ENCODE data around the gene BTBD2.

BTBD2 gene

DNA sequence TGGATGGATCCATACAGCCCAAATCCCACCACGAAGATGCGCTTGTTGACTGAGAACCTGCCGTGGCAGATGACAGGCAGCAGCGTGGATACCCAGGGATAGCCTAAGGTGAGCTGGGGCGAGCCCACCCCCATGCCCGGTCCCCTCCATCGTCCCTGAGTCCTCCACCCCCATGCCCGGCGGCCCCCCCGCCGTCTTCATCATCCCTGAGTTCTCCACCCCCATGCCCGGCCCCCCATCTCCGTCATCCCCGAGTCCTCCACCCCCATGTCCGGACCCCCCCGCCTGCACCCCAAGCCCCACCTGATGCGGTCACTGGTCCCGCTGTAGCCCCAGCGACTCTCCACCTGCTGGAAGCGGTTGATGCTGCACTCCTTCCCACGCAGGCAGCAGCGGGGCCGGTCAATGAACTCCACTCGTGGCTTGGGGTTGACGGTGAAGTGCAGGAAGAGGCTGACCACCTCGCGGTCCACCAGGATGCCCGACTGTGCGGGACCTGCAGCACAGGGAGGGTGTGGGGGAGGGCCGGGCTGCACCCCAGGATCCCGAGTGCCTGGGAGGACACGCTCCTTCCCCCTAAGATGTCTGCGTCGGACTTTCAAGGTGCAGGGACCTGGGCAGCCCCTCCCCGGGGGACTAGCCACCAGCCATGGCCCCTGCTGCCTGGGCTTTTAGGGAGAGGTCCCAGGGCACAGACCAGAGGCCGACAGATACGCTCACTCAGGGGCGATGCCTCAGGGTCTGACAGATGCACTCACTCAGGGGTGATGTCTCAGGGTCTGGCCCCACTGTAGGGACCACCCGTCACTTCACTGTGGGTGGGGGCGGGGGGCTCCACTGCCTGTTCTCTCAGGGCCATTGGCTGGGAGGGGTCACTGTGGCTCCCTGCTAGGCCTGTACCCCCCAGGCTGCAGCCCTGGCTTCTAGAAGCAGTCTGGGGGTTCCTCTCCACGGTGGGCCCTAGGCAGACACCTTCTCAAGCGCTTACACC lies 28.0 kb downstream of the BTBD2 start:
- TF ChIP-seq, protein P1, sequence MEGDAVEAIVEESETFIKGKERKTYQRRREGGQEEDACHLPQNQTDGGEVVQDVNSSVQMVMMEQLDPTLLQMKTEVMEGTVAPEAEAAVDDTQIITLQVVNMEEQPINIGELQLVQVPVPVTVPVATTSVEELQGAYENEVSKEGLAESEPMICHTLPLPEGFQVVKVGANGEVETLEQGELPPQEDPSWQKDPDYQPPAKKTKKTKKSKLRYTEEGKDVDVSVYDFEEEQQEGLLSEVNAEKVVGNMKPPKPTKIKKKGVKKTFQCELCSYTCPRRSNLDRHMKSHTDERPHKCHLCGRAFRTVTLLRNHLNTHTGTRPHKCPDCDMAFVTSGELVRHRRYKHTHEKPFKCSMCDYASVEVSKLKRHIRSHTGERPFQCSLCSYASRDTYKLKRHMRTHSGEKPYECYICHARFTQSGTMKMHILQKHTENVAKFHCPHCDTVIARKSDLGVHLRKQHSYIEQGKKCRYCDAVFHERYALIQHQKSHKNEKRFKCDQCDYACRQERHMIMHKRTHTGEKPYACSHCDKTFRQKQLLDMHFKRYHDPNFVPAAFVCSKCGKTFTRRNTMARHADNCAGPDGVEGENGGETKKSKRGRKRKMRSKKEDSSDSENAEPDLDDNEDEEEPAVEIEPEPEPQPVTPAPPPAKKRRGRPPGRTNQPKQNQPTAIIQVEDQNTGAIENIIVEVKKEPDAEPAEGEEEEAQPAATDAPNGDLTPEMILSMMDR (IDR thresholded peaks at IDR 0.05; ENCODE audit: insufficient read depth, low read depth, low read length, missing control alignments), result no peak
- no peak for DNase-seq (ENCODE audit: low read depth)

GRCh38 chr19:1986357-1987162 lies 29.0 kb downstream of the BTBD2 start:
- DNase-seq (ENCODE audit: low read depth), result no peak
- TF ChIP-seq, protein P1 (IDR thresholded peaks at IDR 0.05; ENCODE audit: insufficient read depth, low read depth, low read length, missing control alignments), result no peak

More for the DNA sequence above, 28.0 kb downstream of the BTBD2 start:
- no peak overlapping the region for H3K4me3 ChIP-seq (ENCODE audit: low read depth, low read length)

DNA sequence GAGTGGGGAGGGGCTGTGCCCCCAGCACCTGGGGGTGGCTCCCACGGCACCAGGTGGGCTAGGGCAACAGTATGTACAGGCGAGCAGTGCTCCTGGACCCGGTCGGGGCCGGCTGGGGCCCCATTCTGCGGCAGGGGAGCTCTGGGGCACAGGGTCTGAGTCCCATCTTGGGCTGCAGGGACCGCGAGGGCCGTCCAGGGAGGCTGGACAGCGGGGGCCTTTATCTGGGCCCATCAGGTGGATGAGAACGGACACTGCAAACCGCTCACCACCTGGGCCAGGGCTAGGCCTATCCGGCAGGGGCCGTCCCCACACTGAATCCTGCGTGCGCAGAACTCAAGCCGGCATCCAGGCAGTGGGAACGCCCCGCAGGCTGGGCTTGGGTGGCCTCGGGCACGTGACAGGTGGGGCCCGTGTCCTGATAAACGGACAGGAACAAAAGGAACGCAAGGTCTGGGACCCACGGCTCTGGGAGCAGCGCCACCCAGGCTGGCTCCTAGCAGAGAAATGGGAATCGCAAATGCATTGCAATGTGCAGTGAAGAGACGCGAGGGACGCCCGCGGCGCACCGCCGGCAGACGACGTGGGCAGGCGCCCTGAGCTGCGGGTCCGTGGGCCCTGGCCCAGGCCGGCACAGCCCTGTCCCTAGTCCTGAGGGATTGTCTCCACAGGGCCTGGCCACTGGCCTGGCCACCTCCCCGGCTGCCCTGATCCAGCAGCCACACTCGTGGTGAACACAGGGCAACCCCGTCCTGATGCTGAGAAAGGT lies 29.7 kb downstream of the BTBD2 start:
- no peak overlapping the region for H3K4me3 ChIP-seq (ENCODE audit: low read depth, low read length)
- TF ChIP-seq, protein P1 (IDR thresholded peaks at IDR 0.05; ENCODE audit: insufficient read depth, low read depth, low read length, missing control alignments), result no peak
- no peak for DNase-seq (ENCODE audit: low read depth)

More at GRCh38 chr19:1986357-1987162, 29.0 kb downstream of the BTBD2 start:
- no peak overlapping the region for H3K4me3 ChIP-seq (ENCODE audit: low read depth, low read length)

- TF ChIP-seq, protein P1 (IDR thresholded peaks at IDR 0.05; ENCODE audit: insufficient read depth, low read depth, low read length, missing control alignments), result no peak
- no peak for DNase-seq (ENCODE audit: low read depth)
- no peak overlapping the region for H3K4me3 ChIP-seq (ENCODE audit: low read depth, low read length)
Observed at GRCh38 chr19:1984357-1984756, 31.2 kb downstream of the BTBD2 start.

DNA sequence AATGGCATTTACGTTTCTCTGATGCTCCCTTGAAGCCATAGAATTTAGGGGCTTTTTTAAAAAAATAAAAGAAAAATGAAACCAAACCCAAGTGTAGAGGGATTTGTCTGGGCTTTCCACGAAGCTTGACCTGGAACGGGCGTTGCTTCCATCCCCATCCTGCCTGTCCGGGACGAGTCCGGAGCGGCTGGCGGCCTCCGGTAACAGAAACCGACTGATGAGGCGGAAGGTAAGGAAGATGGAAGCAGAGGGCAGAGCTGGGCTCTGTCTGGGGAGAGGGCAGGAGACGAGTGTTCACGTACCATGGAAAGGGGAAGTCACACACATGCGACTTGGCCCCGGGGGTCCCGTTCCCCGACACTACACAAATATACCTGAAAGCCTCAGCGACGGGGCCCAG lies 34.3 kb downstream of the BTBD2 start:
- TF ChIP-seq, protein P1 (IDR thresholded peaks at IDR 0.05; ENCODE audit: insufficient read depth, low read depth, low read length, missing control alignments), result no peak
- DNase-seq (ENCODE audit: low read depth), result no peak
- no peak overlapping the region for H3K4me3 ChIP-seq (ENCODE audit: low read depth, low read length)

GRCh38 chr19:1980809-1981181 lies 34.7 kb downstream of the BTBD2 start:
- H3K4me3 ChIP-seq (ENCODE audit: low read depth, low read length), result no peak overlapping the region
- no peak for DNase-seq (ENCODE audit: low read depth)
- TF ChIP-seq, protein P1 (IDR thresholded peaks at IDR 0.05; ENCODE audit: insufficient read depth, low read depth, low read length, missing control alignments), result no peak
